HepG2 (cell line): ENCODE results near the gene INO80E. TPM values are rescaled to one million over a fixed set of nuclear protein-coding genes. Genes with fewer than 3 reads are reported as not detected.

Experiments used
- BHLHE40 ChIP-seq: IDR thresholded peaks from 2 replicates; pipeline ENCODE4 v1.6.1; 2011; ENCODE audit warnings: low read length, improper control_type of control experiment
- IRF2 ChIP-seq: IDR thresholded peaks from 2 replicates; pipeline ENCODE4 v1.6.1; 2018; ENCODE audit warnings: missing genetic modification reagents, missing compliant biosample characterization
- KLF11 ChIP-seq: IDR thresholded peaks from 2 replicates; pipeline ENCODE4 v1.6.1; 2016; ENCODE audit warnings: missing compliant biosample characterization
- KLF6 ChIP-seq: IDR thresholded peaks from 2 replicates; pipeline ENCODE4 v1.8.0; 2016; ENCODE audit warnings: missing biosample characterization, missing genetic modification reagents
- MXI1 ChIP-seq: IDR thresholded peaks from 3 replicates; pipeline ENCODE4 v1.6.1; 2012; ENCODE audit warnings: low read depth, low read length, inconsistent platforms, borderline replicate concordance
- SALL1 ChIP-seq: sonication (generic); formaldehyde crosslinking; IDR thresholded peaks from 2 replicates; pipeline ENCODE4 v1.8.0; 2022; ENCODE audit warnings: mild to moderate bottlenecking, missing genetic modification reagents
- SRSF1 ChIP-seq: fragments of 200-400 bp; formaldehyde crosslinking; optimal IDR thresholded peaks from 2 replicates; pipeline ENCODE3; 2017; ENCODE audit warnings: mild to moderate bottlenecking, low read depth, low read length, moderate library complexity
- SSRP1 ChIP-seq: IDR thresholded peaks from 2 replicates; pipeline ENCODE4 v1.6.1; 2016; ENCODE audit warnings: control low read depth
- THAP9 ChIP-seq: sonication (generic); formaldehyde crosslinking; IDR thresholded peaks from 2 replicates; pipeline ENCODE4; 2020; ENCODE audit warnings: missing genetic modification reagents, mild to moderate bottlenecking, borderline replicate concordance
- ZBTB34 ChIP-seq: sonication (generic); formaldehyde crosslinking; IDR thresholded peaks from 2 replicates; pipeline ENCODE4 v1.8.0; 2022; ENCODE audit warnings: mild to moderate bottlenecking, missing genetic modification reagents
- ZEB1 ChIP-seq: IDR thresholded peaks from 2 replicates; pipeline ENCODE4 v1.6.1; 2012; ENCODE audit warnings: mild to moderate bottlenecking, low read depth, inconsistent platforms; ENCODE audit not compliant: insufficient replicate concordance
- ZNF160 ChIP-seq: sonication (generic); formaldehyde crosslinking; IDR thresholded peaks from 2 replicates; pipeline ENCODE4 v1.8.0; 2022; ENCODE audit warnings: mild to moderate bottlenecking, inconsistent platforms, missing genetic modification reagents
- ZNF333 ChIP-seq: sonication (generic); formaldehyde crosslinking; IDR thresholded peaks from 2 replicates; pipeline ENCODE4 v1.4.0; 2020; ENCODE audit warnings: mild to moderate bottlenecking, missing genetic modification reagents, borderline replicate concordance
- ZNF367 ChIP-seq: sonication (generic); formaldehyde crosslinking; IDR thresholded peaks from 2 replicates; pipeline ENCODE4 v1.4.0; 2020; ENCODE audit warnings: missing genetic modification reagents, borderline replicate concordance
- ZNF512 ChIP-seq: sonication (generic); formaldehyde crosslinking; IDR thresholded peaks from 2 replicates; pipeline ENCODE4 v1.4.0; 2020; ENCODE audit warnings: mild to moderate bottlenecking, missing genetic modification reagents
- ZNF576 ChIP-seq: sonication (generic); formaldehyde crosslinking; IDR thresholded peaks from 2 replicates; pipeline ENCODE4 v1.4.0; 2020; ENCODE audit warnings: mild to moderate bottlenecking, missing genetic modification reagents
- ZNF747 ChIP-seq: sonication (generic); formaldehyde crosslinking; IDR thresholded peaks from 2 replicates; pipeline ENCODE4 v1.8.1; 2023; ENCODE audit warnings: missing genetic modification reagents, mild to moderate bottlenecking, borderline replicate concordance
- ZNF782 ChIP-seq: sonication (generic); formaldehyde crosslinking; IDR thresholded peaks from 2 replicates; pipeline ENCODE4 v1.4.0; 2020; ENCODE audit warnings: missing genetic modification reagents, mild to moderate bottlenecking, borderline replicate concordance
- polyA plus RNA-seq, 8 experiments: library from polyadenylated mRNA; depleted of rRNA in 3 of 8; stranded (reverse) in 7 of 8; unstranded in 1 of 8; fragments of >200 nt; fragmentation: Illumina TruSeq in 4 of 8; extraction: Trizol in 4 of 8; gene quantifications; 2 replicates each; pipeline versions ENCODE4 v1.2.1 to v1.2.3, GENCODE V29; 2011 to 2016; ENCODE audit warnings: low read depth in 4 of 8, missing spikeins in 1 of 8, mixed read lengths in 1 of 8; ENCODE audit not compliant: insufficient read depth in 1 of 8
- total RNA-seq, 5 experiments: library from RNA; depleted of rRNA; stranded (reverse); fragments of >200 nt; fragmentation: Illumina TruSeq; extraction: Trizol; gene quantifications; 2 replicates each; pipeline ENCODE4 v1.2.3, GENCODE V29; 2016; ENCODE audit warnings: low read depth in 1 of 5

INO80E gene
- total and polyA plus RNA-seq, 2 of the 13 experiments (the other 11 are each of a cell fraction or from before 2014, with no cell fraction given) = 25.8 to 45.6 TPM

- TF ChIP-seq ZBTB34 (peak; percentile 58; the same call in 1 of the 2 replicates), SSRP1 (CRISPR knock-in tag) (no peak), THAP9 (CRISPR knock-in tag) (peak; percentile 92), ZNF512 (CRISPR knock-in tag) (no peak), KLF11 (CRISPR knock-in tag) (peak; percentile 98), ZNF333 (CRISPR knock-in tag) (no peak; the same call in 1 of the 2 replicates), KLF6 (CRISPR knock-in tag) (0 out of 2 replicates have a peak, but pooled peaks have one; percentile 68), SALL1 (CRISPR knock-in tag) (peak; percentile 95), ZNF576 (no peak), ZNF367 (CRISPR knock-in tag) (no peak), IRF2 (peak; percentile 90), MXI1 (peak; percentile 97), ZNF782 (CRISPR knock-in tag) (peak; percentile 50; the same call in 1 of the 2 replicates), SRSF1 (peak; percentile 67), BHLHE40 (no peak), ZNF747 (CRISPR knock-in tag) (peak; percentile 99), ZNF160 (CRISPR knock-in tag) (peak; percentile 90; the same call in 1 of the 2 replicates), ZEB1 (peak; percentile 45)
Measured at GRCh38 chr16:30052671-30053372, 56.8 kb downstream of the INO80E start (continued).
